HG03521 (cell line): ENCODE data around the gene GCNT2.
A peak's percentile ranks its signal among the peaks of the same experiment; 100 is the strongest.
"Not testable (repeated sequence)": the region's sequence is repeated elsewhere in the genome, so short reads cannot be mapped to it uniquely, and the experiment has no call there.

Source experiments
- ATAC-seq: cut with Tn5 transposase; IDR thresholded peaks from one replicate; pipeline ENCODE4 v1.9.1; 2021; ENCODE audit warnings: mild to moderate bottlenecking, moderate library complexity; ENCODE audit not compliant: unreplicated experiment

The GCNT2 gene

GRCh38 chr6:10513544-10513943 is 7.6 kb upstream of the GCNT2 start:
- ATAC-seq: no peak

GRCh38 chr6:10514049-10514780 is 6.9 kb upstream of the GCNT2 start:
- ATAC-seq: no peak

- no peak for ATAC-seq
These were observed 4.2 kb upstream of the GCNT2 start for GRCh38 chr6:10516953-10517352.

DNA sequence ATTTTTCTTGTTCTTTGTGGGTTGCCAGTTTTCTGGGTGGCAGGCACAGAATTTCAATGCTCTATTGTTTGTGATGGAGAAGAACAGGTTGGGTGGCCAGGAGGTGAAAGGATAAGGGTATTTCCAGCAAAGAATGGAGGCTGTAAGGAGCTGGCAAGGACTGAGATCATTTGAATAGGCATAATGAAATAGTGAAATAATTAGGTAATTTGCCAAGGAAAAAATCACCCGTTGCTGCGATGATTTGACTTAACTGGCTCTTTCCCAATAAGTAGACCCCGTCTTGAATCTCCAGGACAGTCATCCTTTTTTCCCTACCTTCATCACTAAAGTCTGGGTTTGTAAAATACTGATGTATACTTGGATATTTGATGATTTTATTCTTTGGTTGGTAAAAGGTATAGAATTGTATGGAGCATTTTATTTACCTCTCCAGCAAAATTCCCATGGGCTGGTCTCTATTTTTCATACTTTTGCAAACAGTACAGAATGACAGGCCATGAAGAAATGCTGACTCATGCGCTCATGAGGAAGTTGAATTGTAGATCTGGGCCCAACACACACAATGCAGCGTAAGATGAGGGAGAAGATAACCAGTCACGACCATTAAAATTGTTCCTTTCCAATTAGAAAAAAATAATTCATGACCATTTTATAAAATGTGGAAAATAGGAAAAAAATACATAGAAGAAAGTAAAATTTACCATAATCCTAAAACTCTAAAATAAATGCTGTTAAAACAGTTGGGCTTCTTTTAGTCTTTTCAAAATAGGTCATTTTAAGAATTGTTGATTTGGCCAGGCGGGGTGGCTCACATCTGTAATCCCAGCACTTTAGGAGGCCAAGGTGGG is 2.4 kb upstream of the GCNT2 start:
- ATAC-seq: no peak

DNA sequence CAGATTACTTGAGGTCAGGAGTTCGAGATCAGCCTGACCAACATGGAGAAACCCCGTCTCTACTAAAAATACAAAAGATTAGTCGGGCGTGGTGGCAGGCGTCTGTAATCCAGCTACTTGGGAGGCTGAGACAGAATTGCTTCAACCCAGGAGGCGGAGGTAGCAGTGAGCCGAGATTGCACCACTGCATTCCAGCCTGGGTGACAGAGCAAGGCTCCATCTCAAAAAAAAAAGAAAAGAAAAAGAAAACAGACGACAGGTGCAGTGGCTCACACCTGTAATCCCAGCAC is 1.8 kb upstream of the GCNT2 start:
- ATAC-seq: not testable (repeated sequence)

GRCh38 chr6:10520468-10520867 is 683 bp upstream of the GCNT2 start:
- no peak for ATAC-seq

GRCh38 chr6:10522929-10523573 is 1.9 kb downstream of the GCNT2 start:
- no peak for ATAC-seq

GRCh38 chr6:10526156-10526555 is 5.0 kb downstream of the GCNT2 start:
- ATAC-seq: no peak

DNA sequence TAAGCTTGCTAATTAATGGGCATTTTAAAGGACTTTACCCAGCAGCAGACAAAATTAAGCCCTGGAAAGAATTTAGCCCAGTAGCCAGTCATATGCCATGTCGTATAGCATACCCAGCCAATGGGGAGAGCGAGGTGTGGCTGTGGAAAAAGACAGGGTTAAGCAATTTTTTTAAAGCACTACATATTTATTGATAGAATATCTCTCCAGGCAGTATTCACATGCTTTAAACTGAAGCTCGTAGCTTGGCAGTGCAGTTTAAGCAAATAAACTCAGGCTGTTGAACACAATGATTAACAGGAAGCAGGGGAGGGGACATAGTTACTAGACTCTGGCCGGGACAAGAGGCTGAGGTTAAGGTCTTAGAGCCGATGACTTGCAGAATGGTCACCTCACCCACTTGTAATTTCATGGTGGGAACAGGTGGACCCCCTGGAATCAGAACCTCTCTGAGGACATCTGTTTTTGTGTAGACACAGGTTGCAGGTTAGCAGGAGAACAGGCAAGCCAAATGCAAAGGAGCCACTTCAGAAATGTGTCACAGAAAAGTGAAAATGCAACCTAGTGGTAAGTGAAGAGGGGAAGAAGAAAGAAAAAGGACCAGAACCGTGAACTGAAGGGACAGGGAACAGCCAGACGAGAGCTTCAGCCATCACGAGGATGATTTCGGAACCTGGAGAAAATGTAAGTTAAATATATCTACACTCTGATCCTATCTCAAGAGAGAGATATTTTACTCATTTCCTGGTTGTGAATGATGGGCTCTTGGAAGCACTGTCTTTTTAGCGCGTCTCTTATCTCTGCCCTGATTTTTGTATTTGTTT is 7.2 kb downstream of the GCNT2 start:
- peak; percentile 55 for ATAC-seq

GRCh38 chr6:10529231-10529801 is 8.2 kb downstream of the GCNT2 start:
- ATAC-seq: no peak

GRCh38 chr6:10529828-10530374 is 8.8 kb downstream of the GCNT2 start:
- ATAC-seq: not testable (repeated sequence)

GRCh38 chr6:10531503-10531902 is 10.4 kb downstream of the GCNT2 start:
- no peak for ATAC-seq

DNA sequence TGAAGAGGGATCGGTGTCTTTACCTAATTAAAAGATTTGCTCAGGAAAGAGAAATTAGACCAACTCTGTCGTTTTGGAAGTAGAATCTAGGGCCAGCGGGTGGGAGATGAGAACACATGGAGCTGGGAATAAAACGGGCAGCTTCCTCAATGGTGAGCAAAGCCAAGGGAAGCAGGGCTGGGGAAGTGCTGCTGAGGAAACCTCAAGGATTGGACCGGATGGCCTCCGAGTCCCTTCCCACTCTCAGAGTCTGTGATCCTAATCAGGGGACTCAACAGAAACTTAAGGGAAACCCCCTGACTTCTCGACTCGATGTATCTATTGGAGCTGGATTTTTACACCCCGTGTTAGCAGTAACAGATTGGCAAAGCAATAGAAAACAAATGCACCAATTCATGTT is 10.8 kb downstream of the GCNT2 start:
- no peak for ATAC-seq

DNA sequence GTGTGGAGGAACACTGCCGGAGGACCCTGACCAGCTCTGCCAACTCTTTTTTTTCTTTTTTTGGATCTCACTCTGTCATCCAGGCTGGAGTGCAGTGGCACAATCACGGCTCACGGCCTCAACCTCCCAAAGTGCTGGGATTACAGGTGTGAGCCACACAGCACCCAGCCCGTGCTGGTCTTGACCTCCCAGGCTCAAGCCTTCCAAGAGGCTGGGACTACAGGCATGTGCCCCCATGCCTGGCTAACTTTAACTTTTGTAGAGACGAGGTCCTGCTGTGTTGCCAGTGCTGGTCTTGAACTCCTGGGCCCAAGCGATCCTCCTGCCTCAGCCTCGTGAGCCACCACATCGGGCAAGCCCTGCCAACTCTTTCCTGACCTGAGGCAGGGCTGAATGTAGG is 11.2 kb downstream of the GCNT2 start:
- ATAC-seq: no peak

DNA sequence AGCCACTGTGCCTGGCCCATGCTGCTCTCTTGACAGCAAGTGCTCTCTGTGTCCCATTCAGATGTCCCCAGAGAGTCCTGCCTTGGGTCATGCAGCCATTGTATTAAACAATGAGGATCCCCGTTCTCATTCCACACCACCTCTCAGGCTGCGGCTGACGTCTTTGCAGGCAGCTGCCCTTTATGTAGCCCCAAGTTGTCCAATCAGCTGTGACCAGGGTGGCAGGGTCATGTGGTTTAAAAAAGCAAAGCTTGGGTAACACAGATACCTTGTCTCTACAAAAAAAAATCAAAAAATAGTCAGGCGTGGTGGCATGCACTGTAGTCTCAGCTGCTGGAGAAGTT is 13.2 kb downstream of the GCNT2 start:
- ATAC-seq: no peak

GRCh38 chr6:10535193-10535592 is 14.0 kb downstream of the GCNT2 start:
- ATAC-seq: no peak

DNA sequence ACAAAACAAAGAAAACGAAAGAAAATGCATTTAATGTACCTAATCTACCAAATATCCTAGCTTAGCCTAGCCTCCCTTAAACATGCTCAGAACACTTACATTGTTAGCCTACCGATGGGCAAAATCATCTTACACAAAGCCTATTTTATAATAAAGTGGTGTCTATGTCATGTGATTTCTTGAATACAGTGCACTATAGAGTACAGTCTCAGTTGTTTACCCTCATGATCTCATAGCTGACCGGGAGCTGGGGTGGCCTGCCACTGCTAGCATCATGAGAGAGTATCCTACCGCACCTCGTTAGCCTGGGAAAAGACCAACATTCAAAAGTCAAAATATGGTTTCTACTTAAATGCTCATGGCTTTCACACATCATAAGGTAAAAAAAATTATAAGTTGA is 16.6 kb downstream of the GCNT2 start:
- no peak for ATAC-seq

DNA sequence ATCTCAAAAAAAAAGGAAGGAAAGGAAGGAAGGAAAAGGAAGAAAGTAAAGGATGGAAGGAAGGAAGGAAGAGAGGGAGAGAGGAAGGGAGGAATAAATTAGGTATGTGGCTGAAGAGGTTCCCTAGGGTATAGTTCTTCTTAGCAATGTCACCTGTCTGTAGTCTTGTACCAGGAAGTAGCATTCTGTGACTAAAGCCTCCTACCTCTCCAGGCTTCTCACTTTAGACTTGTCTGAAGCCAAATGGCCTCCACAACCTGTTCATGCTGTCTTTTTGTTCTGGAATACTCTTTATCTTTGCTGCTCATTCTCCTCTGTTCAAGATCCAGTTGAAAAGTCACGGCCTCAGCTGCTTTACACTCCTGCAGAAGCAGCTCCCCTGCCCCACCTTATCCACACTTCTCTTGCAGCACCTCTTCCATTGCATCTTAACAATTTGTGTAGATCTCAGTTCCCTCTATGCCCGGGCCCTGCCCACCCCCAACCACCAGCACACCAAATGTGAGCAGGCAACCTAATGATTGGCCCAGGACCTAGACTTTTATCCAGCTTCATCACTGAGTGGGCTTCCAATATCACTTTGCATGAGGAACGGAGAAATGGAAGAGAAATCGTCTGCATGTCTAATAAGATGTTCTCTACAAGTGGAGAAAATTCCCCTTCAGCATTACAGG is 19.1 kb downstream of the GCNT2 start:
- ATAC-seq: no peak

DNA sequence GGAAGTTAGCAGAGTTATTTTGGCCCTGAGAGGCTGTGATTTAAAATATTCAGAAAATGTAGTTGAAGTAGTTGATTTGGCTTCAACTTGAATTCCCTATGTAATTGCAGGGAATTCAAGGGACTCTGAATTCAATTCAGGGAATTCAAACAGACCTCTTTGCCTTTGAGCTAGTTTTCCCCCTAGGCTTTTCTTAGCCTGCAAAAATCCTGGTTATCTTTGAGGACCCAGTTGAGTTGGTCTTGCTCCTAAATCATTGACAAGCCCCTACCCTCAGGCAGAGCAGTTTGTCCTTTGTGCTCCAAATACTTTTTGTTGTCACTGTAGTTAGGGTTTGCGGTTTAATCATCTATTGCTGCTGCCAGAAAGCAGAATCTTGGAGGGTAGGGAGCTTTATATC is 20.4 kb downstream of the GCNT2 start:
- ATAC-seq: no peak

DNA sequence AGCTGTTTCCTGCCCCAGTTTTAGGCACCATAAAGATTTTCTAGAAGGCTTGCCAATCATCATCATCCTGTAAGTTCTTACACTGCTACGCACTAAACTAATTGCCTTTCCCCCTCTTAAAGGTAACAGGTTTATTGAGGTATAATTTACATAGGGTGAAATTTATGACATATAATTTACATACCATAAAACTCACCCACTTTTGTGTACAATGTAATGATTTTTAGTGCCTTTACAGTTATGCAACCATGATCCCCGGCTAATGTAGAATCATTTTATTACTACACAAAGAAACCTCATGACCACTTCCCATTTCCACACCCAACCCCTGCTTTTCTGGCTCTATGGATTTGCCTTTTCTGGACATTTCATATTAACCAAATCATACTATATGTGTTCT is 21.1 kb downstream of the GCNT2 start:
- ATAC-seq: no peak
